Gastroesophageal sphincter (tissue), 4 donors: ENCODE data around the gene OXNAD1. TPM values are rescaled to one million over a fixed set of nuclear protein-coding genes. Genes with fewer than 3 reads are reported as not detected.

Source experiments
- ATAC-seq: fragments of 150-250 bp; one replicate; pipeline ENCODE4 v1.9.1; 2016; ENCODE audit warnings: mild to moderate bottlenecking, moderate library complexity
- H3K27ac ChIP-seq, 4 donors: fragments of 200-600 bp; sonication (generic) in 3 of 4; 1 replicate in 3 of 4; 2 replicates in 1 of 4; pipeline ENCODE4 v1.5.1; 2016 to 2019
- H3K27me3 ChIP-seq: fragments of 200-600 bp; sonication (generic); one replicate; pipeline ENCODE4 v1.5.1; 2019
- H3K36me3 ChIP-seq, 2 donors: fragments of 200-600 bp; sonication (generic); one replicate each; pipeline ENCODE4 v1.5.1; 2019; ENCODE audit warnings: control low read depth in 1 of 2
- H3K4me1 ChIP-seq, 3 donors: fragments of 200-600 bp; sonication (generic); 1 replicate in 2 of 3; 2 replicates in 1 of 3; pipeline ENCODE4 v1.5.1; 2016 to 2019; ENCODE audit warnings: control low read depth in 2 of 3
- H3K4me3 ChIP-seq, 2 donors: fragments of 200-600 bp; sonication (generic); one replicate each; pipeline ENCODE4 v1.5.1; 2019; ENCODE audit warnings: mild to moderate bottlenecking in 1 of 2, moderate library complexity in 1 of 2
- H3K9me3 ChIP-seq, 3 donors: fragments of 200-600 bp; sonication (generic); one replicate each; pipeline ENCODE4 v1.5.1; 2017 to 2019; ENCODE audit warnings: control low read depth in 2 of 3
- EP300 ChIP-seq: sonication (generic); formaldehyde crosslinking; IDR thresholded peaks from one replicate; pipeline ENCODE4 v1.6.1; 2017; ENCODE audit warnings: antibody characterized with exemption, mild to moderate bottlenecking
- POLR2A ChIP-seq, 2 donors: fragments of 450-650 bp; IDR thresholded peaks; one replicate each; pipeline ENCODE4 v1.6.1; 2017; ENCODE audit warnings: antibody characterized with exemption in 2 of 2, mild to moderate bottlenecking in 2 of 2, moderate library complexity in 1 of 2
- POLR2AphosphoS5 ChIP-seq: sonication (generic); formaldehyde crosslinking; IDR thresholded peaks from one replicate; pipeline ENCODE4 v1.6.1; 2017; ENCODE audit warnings: antibody characterized with exemption
- WGBS, 2 donors: methylation state at CpG; one replicate each; pipeline ENCODE4 v1.1.5; 2018; ENCODE audit warnings: low coverage in 1 of 2; 5-methylcytosine and 5-hydroxymethylcytosine counted together
- total RNA-seq, 4 donors: library from RNA; depleted of rRNA; stranded (reverse); fragments of >200 nt; gene quantifications; one replicate each; pipeline ENCODE4 v1.1.0, GENCODE V29; 2016
- TF ChIP-seq, protein P1 (sequence below), 4 experiments: fragments of 200-600 bp in 2 of 4; fragments of 450-650 bp in 2 of 4; sonication (generic) in 1 of 4; IDR thresholded peaks; one replicate each; pipeline ENCODE4 v1.5.1; 2017 to 2019; ENCODE audit warnings: antibody characterized with exemption in 4 of 4, mild to moderate bottlenecking in 2 of 4, moderate library complexity in 2 of 4

Gene OXNAD1
- total RNA-seq, 4 donors from 2014 or later: 10.2 to 13.2 (median 12.4) TPM

DNA sequence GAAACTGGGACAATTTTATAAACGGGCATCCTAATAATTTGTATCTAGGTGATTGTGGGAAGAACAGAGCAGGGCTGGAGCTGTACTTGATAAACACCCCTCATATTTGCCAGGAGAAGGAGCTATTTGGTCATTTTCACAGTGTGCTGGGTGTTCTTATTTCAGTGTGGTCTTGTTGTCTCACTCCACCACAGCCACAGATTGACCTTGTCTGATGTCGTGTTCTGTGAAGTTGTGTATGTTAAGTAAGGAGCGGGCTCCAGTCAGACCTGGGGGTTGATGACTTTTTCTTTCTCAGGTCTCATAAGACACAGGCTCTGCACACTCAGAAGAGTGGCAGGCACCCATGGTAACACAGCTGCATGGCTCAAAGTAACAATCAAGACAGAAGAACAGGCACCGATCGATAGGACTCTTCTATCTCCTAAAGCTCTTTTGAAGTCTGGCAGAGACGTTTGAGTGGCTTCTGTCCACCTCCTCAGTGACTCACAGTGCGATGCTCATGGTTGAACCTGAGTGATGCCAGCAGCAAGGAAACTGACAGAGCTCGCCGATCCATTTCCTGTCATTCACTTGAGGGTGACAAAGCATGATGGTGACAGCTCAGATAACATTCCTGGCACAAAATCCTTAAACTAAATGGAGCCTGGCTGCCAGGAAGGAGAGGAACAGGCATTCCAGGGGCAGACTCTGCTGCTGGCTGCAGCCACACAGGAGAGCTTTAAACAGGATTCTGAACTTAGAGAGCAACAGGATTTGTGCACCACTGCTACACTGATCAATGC, 21.1 kb upstream of the OXNAD1 start:
- Histone ChIP-seq H3K9me3 (no peaks in the 10 kb centered on the region), H3K27ac (no peak overlapping the region), H3K4me3 (no peak overlapping the region), H3K27me3 (no peaks in the 10 kb centered on the region), H3K36me3 (no peaks in the 10 kb centered on the region), H3K4me1 (peaks cover 0 to 7% (median 0%) of the 10 kb centered on the region in 3 donors)
- ATAC-seq: no peak
- WGBS, 2 donors: 32 to 86% methylated on average over 4 to 7 of the region's 9 CpGs
- no peak for TF ChIP-seq EP300
- TF ChIP-seq, protein P1, sequence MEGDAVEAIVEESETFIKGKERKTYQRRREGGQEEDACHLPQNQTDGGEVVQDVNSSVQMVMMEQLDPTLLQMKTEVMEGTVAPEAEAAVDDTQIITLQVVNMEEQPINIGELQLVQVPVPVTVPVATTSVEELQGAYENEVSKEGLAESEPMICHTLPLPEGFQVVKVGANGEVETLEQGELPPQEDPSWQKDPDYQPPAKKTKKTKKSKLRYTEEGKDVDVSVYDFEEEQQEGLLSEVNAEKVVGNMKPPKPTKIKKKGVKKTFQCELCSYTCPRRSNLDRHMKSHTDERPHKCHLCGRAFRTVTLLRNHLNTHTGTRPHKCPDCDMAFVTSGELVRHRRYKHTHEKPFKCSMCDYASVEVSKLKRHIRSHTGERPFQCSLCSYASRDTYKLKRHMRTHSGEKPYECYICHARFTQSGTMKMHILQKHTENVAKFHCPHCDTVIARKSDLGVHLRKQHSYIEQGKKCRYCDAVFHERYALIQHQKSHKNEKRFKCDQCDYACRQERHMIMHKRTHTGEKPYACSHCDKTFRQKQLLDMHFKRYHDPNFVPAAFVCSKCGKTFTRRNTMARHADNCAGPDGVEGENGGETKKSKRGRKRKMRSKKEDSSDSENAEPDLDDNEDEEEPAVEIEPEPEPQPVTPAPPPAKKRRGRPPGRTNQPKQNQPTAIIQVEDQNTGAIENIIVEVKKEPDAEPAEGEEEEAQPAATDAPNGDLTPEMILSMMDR (IDR thresholded peaks at IDR 0.05): no peak
- TF ChIP-seq POLR2AphosphoS5: no peak
- no peak for TF ChIP-seq POLR2A (IDR thresholded peaks at IDR 0.05)

DNA sequence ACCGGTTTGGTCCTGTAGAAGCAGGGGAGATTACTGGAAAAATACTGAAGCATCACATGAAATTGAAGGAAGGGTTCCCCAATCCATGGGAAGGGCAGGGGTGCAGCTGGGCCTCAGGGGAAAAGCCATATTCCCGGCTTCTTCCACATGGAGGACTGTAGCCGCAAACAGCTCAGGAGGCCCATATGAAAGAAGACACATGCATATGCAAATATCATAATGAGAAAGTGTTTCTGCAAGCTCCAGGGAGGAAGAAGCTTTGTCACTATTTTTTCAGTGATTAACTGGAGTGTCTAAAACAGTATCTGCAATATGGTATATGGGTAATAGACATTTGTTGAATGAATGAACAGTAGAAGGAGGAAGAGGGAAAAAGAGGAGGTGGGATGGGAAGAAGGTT, 19.4 kb upstream of the OXNAD1 start:
- Histone ChIP-seq H3K36me3 (no peaks in the 10 kb centered on the region), H3K27ac (no peak overlapping the region), H3K27me3 (no peaks in the 10 kb centered on the region), H3K4me3 (no peak overlapping the region), H3K9me3 (no peaks in the 10 kb centered on the region), H3K4me1 (peaks cover 0 to 7% (median 0%) of the 10 kb centered on the region in 3 donors)
- WGBS, 2 donors: 92% methylated on average over 1 of the region's 3 CpGs; no CpG with 5 or more reads in 1 of the 2 donors
- TF ChIP-seq POLR2A (IDR thresholded peaks at IDR 0.05) (no peak), POLR2AphosphoS5 (no peak), EP300 (no peak)
- TF ChIP-seq, protein P1 (IDR thresholded peaks at IDR 0.05): no peak
- no peak for ATAC-seq

DNA sequence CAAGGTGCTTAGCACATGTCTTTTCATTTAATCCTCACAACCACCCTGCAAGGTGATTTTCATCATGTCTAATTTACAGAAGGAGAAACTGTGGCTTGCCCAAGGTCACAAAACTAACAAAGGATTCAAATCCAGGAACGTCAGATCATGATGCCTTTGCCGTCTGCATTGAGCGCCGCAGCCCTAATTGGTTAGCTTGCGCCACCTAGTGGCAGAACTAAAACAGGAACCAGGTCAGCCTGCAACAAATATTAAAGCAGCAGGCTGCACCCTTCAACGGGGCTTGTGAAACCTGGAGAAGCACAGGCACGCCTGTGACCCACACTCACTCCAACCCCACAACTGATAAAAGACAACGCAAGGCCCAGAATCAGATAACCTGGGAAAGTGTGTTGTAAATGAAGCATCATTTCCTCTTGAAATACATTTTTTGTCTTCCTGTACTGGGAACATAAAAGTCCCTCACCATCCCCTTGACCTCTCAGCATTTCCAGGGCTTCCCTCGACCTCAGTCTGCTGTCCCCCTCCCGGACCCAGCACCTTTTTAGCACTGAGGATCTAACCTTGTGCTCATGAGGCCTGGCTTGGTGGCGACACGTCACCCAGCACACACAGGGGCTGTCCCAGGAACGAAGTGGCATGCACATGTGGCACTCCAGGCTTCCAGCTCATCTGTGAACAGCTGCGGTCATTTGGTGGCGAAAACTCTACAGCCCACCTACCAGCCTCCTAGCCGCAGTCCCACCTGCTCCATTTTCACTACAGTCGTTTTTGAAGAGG, 17.5 kb upstream of the OXNAD1 start:
- no peak overlapping the region for H3K27ac ChIP-seq

DNA sequence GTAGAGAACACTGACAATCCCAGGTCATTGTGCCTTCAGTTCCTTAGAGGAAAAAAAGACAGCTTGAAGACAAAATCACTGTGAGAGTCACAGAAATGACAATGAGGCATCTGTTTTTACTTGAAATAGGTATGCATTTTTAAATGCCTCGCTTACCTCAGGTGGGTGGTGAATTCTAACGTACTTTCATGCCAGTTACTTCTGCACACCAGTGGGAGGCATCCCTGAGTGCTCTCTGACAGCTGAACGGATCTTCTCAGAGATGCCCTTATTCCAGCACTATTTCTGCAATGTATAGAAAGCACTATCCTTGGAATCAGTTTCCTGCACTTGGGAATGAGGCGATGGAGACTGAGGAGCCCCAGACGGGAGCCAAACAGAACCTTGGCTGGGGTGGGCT, 16.5 kb upstream of the OXNAD1 start:
- ATAC-seq: no peak
- H3K27ac ChIP-seq: no peak overlapping the region
- H3K4me3 ChIP-seq: no peak overlapping the region
- WGBS, 2 donors: 83 to 90% methylated on average over 1 to 2 of the region's 5 CpGs
- no peaks in the 10 kb centered on the region for H3K27me3 ChIP-seq
- no peaks in the 10 kb centered on the region for H3K9me3 ChIP-seq
- TF ChIP-seq POLR2A (IDR thresholded peaks at IDR 0.05) (no peak), EP300 (no peak), POLR2AphosphoS5 (no peak)
- TF ChIP-seq, protein P1 (IDR thresholded peaks at IDR 0.05): no peak
- peaks cover 0 to 7% (median 0%) of the 10 kb centered on the region in 3 donors for H3K4me1 ChIP-seq
- no peaks in the 10 kb centered on the region for H3K36me3 ChIP-seq

More for the DNA sequence above, 17.5 kb upstream of the OXNAD1 start:
- H3K4me1 ChIP-seq: peaks cover 0 to 7% (median 0%) of the 10 kb centered on the region in 3 donors
- TF ChIP-seq POLR2A (IDR thresholded peaks at IDR 0.05): no peak
- TF ChIP-seq, protein P1 (IDR thresholded peaks at IDR 0.05): peak; percentile 88 to 94 (median 90)
- H3K4me3 ChIP-seq: no peak overlapping the region
- peak; percentile 81 for ATAC-seq
- H3K9me3 ChIP-seq: no peaks in the 10 kb centered on the region
- 0 to 29% methylated on average over 10 to 15 of the region's 17 CpGs for WGBS, 2 donors
- no peaks in the 10 kb centered on the region for H3K27me3 ChIP-seq
- H3K36me3 ChIP-seq: no peaks in the 10 kb centered on the region
